SK-N-MC (cell line): ENCODE measurements around the gene TUBB4B.

Experiments used
- DNase-seq: peaks from one replicate; pipeline ENCODE4 v3.0.0-alpha.2; 2011; ENCODE audit warnings: low read depth, low spot score
- H3K27ac ChIP-seq: fragments of 200-600 bp; sonication (generic); 2 replicates; pipeline ENCODE4 v1.5.1; 2016; ENCODE audit warnings: mixed run types
- H3K36me3 ChIP-seq: fragments of 200-600 bp; sonication (generic); 2 replicates; pipeline ENCODE4 v1.6.1; 2017; ENCODE audit warnings: antibody characterized with exemption, low read length, mixed read lengths; ENCODE audit not compliant: insufficient read depth
- H3K4me3 ChIP-seq: fragments of 200-600 bp; sonication (generic); 2 replicates; pipeline ENCODE4 v1.5.1; 2016
- H3K9ac ChIP-seq: fragments of 200-600 bp; sonication (generic); 2 replicates; pipeline ENCODE4 v1.8.0; 2017; ENCODE audit warnings: mixed run types, mixed read lengths; ENCODE audit not compliant: insufficient read length
- H3K9me3 ChIP-seq: fragments of 200-600 bp; sonication (generic); 2 replicates; pipeline ENCODE4 v1.6.1; 2017; ENCODE audit warnings: low read depth, mild to moderate bottlenecking, antibody characterized with exemption, low read length, moderate library complexity, mixed read lengths
- EZH2 ChIP-seq: fragments of 200-600 bp; sonication (generic); IDR thresholded peaks from one replicate; pipeline ENCODE4 v1.6.1; 2017; ENCODE audit warnings: antibody characterized with exemption
- FOXP2 ChIP-seq: optimal IDR thresholded peaks from 2 replicates; pipeline ENCODE3; 2011; ENCODE audit warnings: mild to moderate bottlenecking, moderate library complexity; ENCODE audit not compliant: insufficient read depth; ENCODE audit errors: extremely low read length, control extremely low read depth
- POLR2AphosphoS5 ChIP-seq: IDR thresholded peaks from 2 replicates; pipeline ENCODE4 v1.6.1; 2012; ENCODE audit warnings: mild to moderate bottlenecking, low read depth, low read length, borderline replicate concordance

The TUBB4B gene

DNA sequence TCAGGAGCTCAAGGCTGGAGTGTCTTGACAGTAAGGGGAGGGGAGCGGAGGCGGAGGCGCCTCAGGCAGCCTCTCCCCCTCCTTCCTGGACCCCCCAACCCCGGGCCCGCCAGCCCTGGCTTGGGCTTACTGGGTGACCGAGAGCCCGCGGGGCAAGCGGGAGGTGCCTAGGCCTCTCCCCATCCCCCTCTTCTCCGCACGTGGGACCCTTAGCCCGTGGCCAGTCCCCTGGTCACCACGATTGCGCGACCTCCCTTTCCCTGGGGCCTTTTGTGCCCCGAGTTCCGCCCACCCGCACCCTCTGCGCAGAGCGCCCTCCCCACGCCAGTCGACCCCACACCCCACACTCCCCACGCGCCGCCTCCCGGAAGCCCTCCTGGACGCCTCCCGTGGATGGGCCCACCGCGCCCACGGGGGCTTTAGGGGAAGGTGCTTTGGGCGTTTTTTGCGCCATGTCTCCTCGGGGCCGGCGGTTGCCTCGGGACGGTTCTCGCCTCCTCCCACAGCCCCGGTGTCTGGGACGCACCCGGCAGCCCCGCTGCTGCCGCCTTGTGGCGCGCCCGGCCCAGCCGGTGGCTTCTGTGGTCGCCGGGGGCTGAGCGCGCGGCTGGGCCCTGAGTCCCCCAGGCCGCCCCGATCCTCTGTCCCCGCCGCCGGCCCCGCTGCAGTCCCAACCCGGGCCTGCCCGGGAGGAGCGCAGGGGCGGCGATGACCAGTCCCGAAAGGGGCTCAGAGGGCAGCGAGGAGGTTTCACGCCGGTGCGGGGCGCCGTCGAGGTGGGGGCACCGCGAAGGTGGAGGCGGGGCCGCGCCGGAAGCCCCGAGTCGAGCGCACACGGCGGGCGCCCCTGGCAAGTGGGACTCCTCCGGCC is 39.6 kb downstream of the TUBB4B start:
- Histone ChIP-seq H3K27ac (no peak overlapping the region), H3K9ac (no peak overlapping the region), H3K4me3 (no peak overlapping the region), H3K9me3 (no peaks in the 10 kb centered on the region), H3K36me3 (no peaks in the 10 kb centered on the region)
- no peak for TF ChIP-seq POLR2AphosphoS5
- no peak for TF ChIP-seq EZH2
- no peak for TF ChIP-seq FOXP2
- no peak for DNase-seq

DNA sequence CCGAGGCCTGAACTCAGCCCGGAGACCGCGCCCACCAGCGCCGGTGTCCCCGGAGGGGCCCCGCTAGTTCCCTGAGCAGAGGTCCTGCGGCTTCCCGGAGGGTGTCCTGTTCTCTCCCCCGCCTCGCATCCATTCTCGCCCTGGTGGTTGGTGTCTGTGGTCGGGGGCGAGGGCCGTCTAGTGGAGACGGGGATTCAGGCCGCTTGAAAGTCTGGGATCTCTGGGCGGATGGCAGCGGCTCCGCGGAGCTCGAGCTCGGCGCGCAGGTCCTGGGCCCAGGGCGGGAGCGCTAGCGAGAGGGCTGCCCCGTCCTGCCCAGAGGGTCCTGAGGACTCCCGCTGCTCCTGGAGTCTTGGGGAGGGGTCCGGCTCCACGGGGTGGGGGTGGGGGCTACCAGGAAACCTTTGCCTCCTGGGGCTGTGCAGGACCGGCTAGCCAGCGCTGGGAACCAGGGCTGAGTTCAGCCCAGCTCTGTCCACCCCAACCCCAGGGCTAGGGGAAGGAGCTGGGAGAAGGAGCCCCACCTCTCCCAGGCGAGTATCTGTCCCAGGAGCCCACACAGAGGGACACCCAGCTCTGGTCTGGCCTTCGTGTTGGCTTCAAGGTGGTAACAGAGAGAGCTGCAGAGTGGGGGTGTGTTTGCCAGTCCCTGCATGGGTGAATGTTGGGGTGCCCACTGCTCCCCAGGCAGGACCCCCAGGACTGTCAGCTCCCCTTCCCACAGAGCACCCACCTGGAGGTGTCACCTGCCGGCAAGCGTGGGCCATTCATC is 40.4 kb downstream of the TUBB4B start:
- Histone ChIP-seq H3K9ac (no peak overlapping the region), H3K9me3 (no peaks in the 10 kb centered on the region), H3K4me3 (no peak overlapping the region), H3K27ac (no peak overlapping the region), H3K36me3 (no peaks in the 10 kb centered on the region)
- TF ChIP-seq FOXP2 (no peak), EZH2 (no peak), POLR2AphosphoS5 (no peak)
- no peak for DNase-seq

DNA sequence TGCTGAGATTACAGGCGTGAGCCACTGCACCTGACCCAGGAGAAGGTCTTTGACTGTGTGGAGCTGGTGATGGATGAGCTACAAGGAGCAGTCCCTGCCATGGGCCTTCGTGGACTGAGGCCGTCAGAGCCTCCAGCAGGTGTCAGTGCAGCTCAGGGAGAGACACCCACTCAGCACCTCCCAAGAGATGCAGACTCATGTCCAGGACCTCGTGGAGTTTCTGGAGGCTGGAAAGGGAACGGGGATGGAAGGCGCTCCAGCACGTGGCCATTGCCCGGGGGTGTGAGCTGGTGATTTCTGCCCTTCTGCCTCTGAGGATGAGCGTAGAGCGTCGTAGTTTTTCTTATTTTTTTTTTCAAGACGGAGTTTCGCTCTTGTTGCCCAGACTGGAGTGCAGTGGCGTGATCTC is 45.9 kb downstream of the TUBB4B start:
- no peak for DNase-seq
- TF ChIP-seq EZH2: no peak
- TF ChIP-seq FOXP2: no peak
- no peak for TF ChIP-seq POLR2AphosphoS5
- no peaks in the 10 kb centered on the region for H3K36me3 ChIP-seq
- H3K4me3 ChIP-seq: no peak overlapping the region
- H3K27ac ChIP-seq: no peak overlapping the region
- no peaks in the 10 kb centered on the region for H3K9me3 ChIP-seq
- H3K9ac ChIP-seq: no peak overlapping the region

DNA sequence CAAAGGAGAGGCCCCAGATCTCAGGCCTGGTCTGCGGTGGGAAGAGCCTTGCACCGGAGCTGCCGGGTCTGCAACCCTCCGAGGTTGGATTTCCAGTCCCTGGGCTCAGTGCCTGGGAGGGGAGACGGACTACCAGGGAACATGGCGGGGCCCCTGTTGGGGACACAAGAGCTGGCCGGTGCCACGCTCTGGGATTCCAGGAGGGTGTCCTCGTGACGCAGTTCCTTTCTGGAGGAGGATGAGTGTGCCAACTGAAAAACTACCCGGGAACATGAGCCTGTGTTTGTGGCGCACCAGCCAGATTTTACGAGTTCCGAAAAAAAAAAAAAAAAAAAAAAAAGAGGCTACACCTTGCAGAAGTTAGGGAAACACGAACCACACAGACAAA is 52.0 kb downstream of the TUBB4B start:
- Histone ChIP-seq H3K9ac (no peak overlapping the region), H3K9me3 (no peaks in the 10 kb centered on the region; the same call in 1 of the 2 replicates), H3K4me3 (no peak overlapping the region), H3K36me3 (no peaks in the 10 kb centered on the region), H3K27ac (no peak overlapping the region)
- TF ChIP-seq EZH2: no peak
- TF ChIP-seq FOXP2: no peak
- no peak for TF ChIP-seq POLR2AphosphoS5
- no peak for DNase-seq
